ENCODE measurements around the gene SLC25A4. TPM values are rescaled to one million over a fixed set of nuclear protein-coding genes. Genes with fewer than 3 reads are reported as not detected.
"Not testable (repeated sequence)": the region's sequence is repeated elsewhere in the genome, so short reads cannot be mapped to it uniquely, and the experiment has no call there.

The SLC25A4 gene
- total RNA-seq, 1 donor from 2014 or later: 2,233 TPM

- ATAC-seq: no peak
- DNase-seq (ENCODE audit: missing footprints): no peak
- intact Hi-C loops (cut with DNase I): loop anchor here (10.0 kb wide), 1 partner anchor 313 kb away; no protein-coding TSS in a partner anchor
These were observed 25.6 kb upstream of the SLC25A4 start for GRCh38 chr4:185117300-185117934.

- no peak for ATAC-seq
- intact Hi-C loops (cut with DNase I): loop anchor here (10.0 kb wide), 1 partner anchor 314 kb away; no protein-coding TSS in a partner anchor
- no peak for DNase-seq (ENCODE audit: missing footprints)
These were observed 24.2 kb upstream of the SLC25A4 start for GRCh38 chr4:185118876-185119275.

- intact Hi-C loops (cut with DNase I): loop anchor here (10.0 kb wide), 1 partner anchor 315 kb away; no protein-coding TSS in a partner anchor
- not testable (repeated sequence) for ATAC-seq; DNase-seq (ENCODE audit: missing footprints)
These were observed 23.6 kb upstream of the SLC25A4 start for GRCh38 chr4:185119467-185119866.

GRCh38 chr4:185119927-185120630 lies 23.0 kb upstream of the SLC25A4 start:
- intact Hi-C loops (cut with DNase I): loop anchor here (10.0 kb wide), 1 partner anchor 315 kb away; no protein-coding TSS in a partner anchor
- peak; percentile 38 for ATAC-seq
- DNase-seq (ENCODE audit: missing footprints): no peak

- intact Hi-C loops (cut with DNase I): no loop called here
- no peak for DNase-seq (ENCODE audit: missing footprints)
- ATAC-seq: no peak
These were observed 22.5 kb upstream of the SLC25A4 start for GRCh38 chr4:185120631-185120946.

GRCh38 chr4:185122681-185123345 lies 20.3 kb upstream of the SLC25A4 start:
- intact Hi-C loops (cut with DNase I): no loop called here
- DNase-seq (ENCODE audit: missing footprints) (no peak), ATAC-seq (no peak)

- intact Hi-C loops (cut with DNase I): no loop called here
- ATAC-seq (no peak), DNase-seq (ENCODE audit: missing footprints) (no peak)
These were observed 19.1 kb upstream of the SLC25A4 start for GRCh38 chr4:185124006-185124405.

- intact Hi-C loops (cut with DNase I): no loop called here
- DNase-seq (ENCODE audit: missing footprints) (peak; percentile 65), ATAC-seq (peak; percentile 55)
These were observed 15.8 kb upstream of the SLC25A4 start for GRCh38 chr4:185127021-185127925.

GRCh38 chr4:185128272-185129119 lies 14.6 kb upstream of the SLC25A4 start:
- peak; percentile 66 for DNase-seq (ENCODE audit: missing footprints)
- intact Hi-C loops (cut with DNase I): loop anchor here (2.0 kb wide), 1 partner anchor 18 kb away; no protein-coding TSS in a partner anchor
- peak; percentile 58 for ATAC-seq

- ATAC-seq (peak; percentile 42), DNase-seq (ENCODE audit: missing footprints) (no peak)
- intact Hi-C loops (cut with DNase I): loop anchor here (1.0 to 2.0 kb wide), 2 partner anchors 38 to 94 kb away; no protein-coding TSS in a partner anchor
These were observed 8.7 kb upstream of the SLC25A4 start for GRCh38 chr4:185134307-185134869.

- peak; percentile 66 for ATAC-seq
- intact Hi-C loops (cut with DNase I): no loop called here
- DNase-seq (ENCODE audit: missing footprints): peak; percentile 72
These were observed 5.7 kb upstream of the SLC25A4 start for GRCh38 chr4:185137233-185137925.

GRCh38 chr4:185138161-185138560 lies 4.9 kb upstream of the SLC25A4 start:
- no peak for DNase-seq (ENCODE audit: missing footprints)
- intact Hi-C loops (cut with DNase I): no loop called here
- no peak for ATAC-seq

GRCh38 chr4:185139736-185140135 lies 3.3 kb upstream of the SLC25A4 start:
- ATAC-seq: no peak

GRCh38 chr4:185141777-185142176 lies 1.3 kb upstream of the SLC25A4 start:
- intact Hi-C loops (cut with DNase I): loop anchor here (10.0 kb wide), 1 partner anchor 253 kb away; the partner anchor contains the start of genes ANKRD37 and LRP2BP
- ATAC-seq (no peak), DNase-seq (ENCODE audit: missing footprints) (no peak)

More at GRCh38 chr4:185139736-185140135, 3.3 kb upstream of the SLC25A4 start:
- intact Hi-C loops (cut with DNase I): loop anchor here (10.0 kb wide), 1 partner anchor 255 kb away; the partner anchor contains the start of genes ANKRD37 and LRP2BP
- DNase-seq (ENCODE audit: missing footprints): no peak

GRCh38 chr4:185142564-185142911 lies 528 bp upstream of the SLC25A4 start:
- ATAC-seq: no peak
- intact Hi-C loops (cut with DNase I): loop anchor here (10.0 kb wide), 1 partner anchor 252 kb away; the partner anchor contains the start of genes ANKRD37 and LRP2BP
- no peak for DNase-seq (ENCODE audit: missing footprints)

- intact Hi-C loops (cut with DNase I): loop anchor here (10.0 kb wide), 1 partner anchor 251 kb away; the partner anchor contains the start of genes ANKRD37 and LRP2BP
- ATAC-seq: peak; percentile 32
These were observed 519 bp downstream of the SLC25A4 start for GRCh38 chr4:185143601-185143969.

More at GRCh38 chr4:185143601-185143969, 519 bp downstream of the SLC25A4 start:
- DNase-seq (ENCODE audit: missing footprints): peak; percentile 77

Data from Right ventricle myocardium inferior (tissue), 1 donor.